Progenitor cell of endocrine pancreas (in vitro differentiated cells): ENCODE measurements around the gene INAFM1. TPM values are rescaled to one million over a fixed set of nuclear protein-coding genes. Genes with fewer than 3 reads are reported as not detected.

Source experiments
- DNase-seq: peaks from one replicate; pipeline ENCODE4 v3.0.0; 2021; ENCODE audit warnings: low spot score; ENCODE audit not compliant: unreplicated experiment
- H3K27ac Mint-ChIP-seq: 2 replicates; pipeline ENCODE4 v1.8.0; 2021; ENCODE audit warnings: mild to moderate bottlenecking, moderate library complexity, mixed read lengths
- H3K27me3 Mint-ChIP-seq: 2 replicates; pipeline ENCODE4 v1.8.0; 2021; ENCODE audit warnings: mixed read lengths
- H3K36me3 Mint-ChIP-seq: 2 replicates; pipeline ENCODE4 v1.8.0; 2022; ENCODE audit warnings: mixed read lengths; ENCODE audit not compliant: insufficient read depth
- H3K4me1 Mint-ChIP-seq: 2 replicates; pipeline ENCODE4 v1.8.0; 2021; ENCODE audit warnings: low read depth, mixed read lengths
- H3K4me3 Mint-ChIP-seq: 2 replicates; pipeline ENCODE4 v1.8.0; 2021; ENCODE audit warnings: low read depth, mild to moderate bottlenecking, moderate library complexity, mixed read lengths
- H3K9me3 Mint-ChIP-seq: 2 replicates; pipeline ENCODE4 v1.8.0; 2021; ENCODE audit warnings: low read depth, mixed read lengths
- CTCF ChIP-seq: fragments of 200-600 bp; sonication (generic); IDR thresholded peaks from one replicate; pipeline ENCODE4 v1.5.0; 2021; ENCODE audit warnings: antibody characterized with exemption, mild to moderate bottlenecking; ENCODE audit not compliant: unreplicated experiment
- total RNA-seq: library from RNA; stranded (reverse); gene quantifications from 2 replicates; pipeline ENCODE4 v1.2.1, GENCODE V29; 2021

The INAFM1 gene
- total RNA-seq, 1 donor from 2014 or later = 11.8 TPM

- peak; percentile 31 for DNase-seq
- Mint-ChIP-seq H3K4me1 (peaks cover 21% of the 10 kb centered on the region), H3K4me3 (peak overlapping the region; percentile 68), H3K9me3 (no peaks in the 10 kb centered on the region), H3K36me3 (peaks cover 4% of the 10 kb centered on the region), H3K27ac (no peak overlapping the region), H3K27me3 (no peaks in the 10 kb centered on the region)
- no peak for TF ChIP-seq CTCF
These were observed 46.3 kb upstream of the INAFM1 start for GRCh38 chr19:47228168-47228936.

- Mint-ChIP-seq H3K36me3 (peaks cover 2% of the 10 kb centered on the region), H3K9me3 (no peaks in the 10 kb centered on the region), H3K27me3 (no peaks in the 10 kb centered on the region), H3K4me3 (no peak overlapping the region), H3K27ac (no peak overlapping the region), H3K4me1 (peaks cover 21% of the 10 kb centered on the region)
- DNase-seq = no peak
- TF ChIP-seq CTCF = no peak
These were observed 45.6 kb upstream of the INAFM1 start for GRCh38 chr19:47228937-47229675.

- TF ChIP-seq CTCF = no peak
- DNase-seq = no peak
- H3K4me3 Mint-ChIP-seq = no peak overlapping the region
- H3K27ac Mint-ChIP-seq = no peak overlapping the region
- H3K4me1 Mint-ChIP-seq = peaks cover 21% of the 10 kb centered on the region
- no peaks in the 10 kb centered on the region for H3K27me3 Mint-ChIP-seq
- H3K36me3 Mint-ChIP-seq = peaks cover 2% of the 10 kb centered on the region
- H3K9me3 Mint-ChIP-seq = no peaks in the 10 kb centered on the region
These were observed 45.0 kb upstream of the INAFM1 start for GRCh38 chr19:47229676-47230053.

- Mint-ChIP-seq H3K4me3 (peak overlapping the region; percentile 62), H3K27me3 (no peaks in the 10 kb centered on the region), H3K36me3 (peaks cover 2% of the 10 kb centered on the region), H3K27ac (no peak overlapping the region), H3K4me1 (peaks cover 21% of the 10 kb centered on the region), H3K9me3 (no peaks in the 10 kb centered on the region)
- DNase-seq = peak; percentile 80
- TF ChIP-seq CTCF = peak; percentile 94
These were observed 44.4 kb upstream of the INAFM1 start for GRCh38 chr19:47230054-47230920.

- no peak for TF ChIP-seq CTCF
- no peak for DNase-seq
- peak within 1 kb of the TSS; percentile 91 for H3K27ac Mint-ChIP-seq
- no peaks in the 10 kb centered on the region for H3K9me3 Mint-ChIP-seq
- peaks cover 17% of the 10 kb centered on the region for H3K4me1 Mint-ChIP-seq
- H3K27me3 Mint-ChIP-seq = peaks cover under 1% of the 10 kb centered on the region
- peak within 1 kb of the TSS; percentile 69 for H3K4me3 Mint-ChIP-seq
- no peaks in the 10 kb centered on the region for H3K36me3 Mint-ChIP-seq
These were observed 43.8 kb upstream of the INAFM1 start, which contains the start of gene BBC3 for GRCh38 chr19:47230921-47231214. TSS of gene BBC3 (minus strand) at chr19:47231199. CDS start at chr19:47228431, 2,768 bp downstream.
